ENCODE measurements around the gene TFR2.

DNA sequence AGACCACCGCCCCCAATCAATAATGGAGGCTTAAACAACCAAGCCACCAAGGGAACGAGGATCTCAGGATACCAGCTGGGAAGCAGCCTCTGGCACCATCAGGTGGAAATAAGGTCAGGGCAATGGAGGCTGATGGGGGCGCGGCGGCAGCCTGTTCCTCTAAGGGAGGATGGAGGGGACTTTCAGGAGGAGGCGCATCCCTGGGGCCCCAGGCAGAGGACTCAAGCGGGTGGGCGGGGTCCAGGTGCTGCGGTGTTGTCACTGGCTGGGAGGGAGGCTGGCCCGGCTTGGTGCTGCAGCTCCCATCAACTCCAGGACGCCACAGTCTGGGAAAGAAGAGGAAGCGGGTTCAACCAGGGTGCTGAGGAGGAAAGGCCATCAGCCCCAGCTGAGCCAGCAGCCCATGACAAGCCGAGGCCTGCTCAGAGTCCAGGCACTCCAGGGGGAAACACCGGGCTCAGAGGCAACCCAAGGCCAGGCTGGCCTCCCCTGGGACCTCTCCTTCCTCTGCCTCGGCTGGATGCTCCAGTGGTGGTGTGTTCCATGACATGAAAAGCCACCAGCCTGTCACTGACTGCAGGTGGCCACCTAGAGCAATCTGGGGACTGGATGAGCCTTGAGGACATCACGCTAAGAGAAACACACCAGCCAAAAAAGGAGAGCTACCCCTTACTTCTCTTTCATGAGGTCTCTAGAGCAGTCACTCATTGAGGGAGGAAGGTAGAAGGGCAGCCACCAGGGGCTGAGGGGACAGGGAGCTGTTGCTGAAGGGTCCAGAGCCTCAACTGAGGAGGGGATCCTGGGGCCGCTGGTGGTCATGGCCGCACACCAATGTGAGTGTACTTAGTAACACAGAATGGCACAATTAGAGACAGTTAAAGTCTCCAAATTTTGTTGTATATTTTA lies 48.1 kb upstream of the TFR2 start:
- TF ChIP-seq POLR2A (IDR thresholded peaks at IDR 0.05) = no peak
- TF ChIP-seq, protein P1, sequence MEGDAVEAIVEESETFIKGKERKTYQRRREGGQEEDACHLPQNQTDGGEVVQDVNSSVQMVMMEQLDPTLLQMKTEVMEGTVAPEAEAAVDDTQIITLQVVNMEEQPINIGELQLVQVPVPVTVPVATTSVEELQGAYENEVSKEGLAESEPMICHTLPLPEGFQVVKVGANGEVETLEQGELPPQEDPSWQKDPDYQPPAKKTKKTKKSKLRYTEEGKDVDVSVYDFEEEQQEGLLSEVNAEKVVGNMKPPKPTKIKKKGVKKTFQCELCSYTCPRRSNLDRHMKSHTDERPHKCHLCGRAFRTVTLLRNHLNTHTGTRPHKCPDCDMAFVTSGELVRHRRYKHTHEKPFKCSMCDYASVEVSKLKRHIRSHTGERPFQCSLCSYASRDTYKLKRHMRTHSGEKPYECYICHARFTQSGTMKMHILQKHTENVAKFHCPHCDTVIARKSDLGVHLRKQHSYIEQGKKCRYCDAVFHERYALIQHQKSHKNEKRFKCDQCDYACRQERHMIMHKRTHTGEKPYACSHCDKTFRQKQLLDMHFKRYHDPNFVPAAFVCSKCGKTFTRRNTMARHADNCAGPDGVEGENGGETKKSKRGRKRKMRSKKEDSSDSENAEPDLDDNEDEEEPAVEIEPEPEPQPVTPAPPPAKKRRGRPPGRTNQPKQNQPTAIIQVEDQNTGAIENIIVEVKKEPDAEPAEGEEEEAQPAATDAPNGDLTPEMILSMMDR (IDR thresholded peaks at IDR 0.05) = no peak
